Keratinocyte (primary cell): ENCODE results near the gene KCNF1. TPM values are rescaled to one million over a fixed set of nuclear protein-coding genes. Genes with fewer than 3 reads are reported as not detected.
A peak's percentile ranks its signal among the peaks of the same experiment; 100 is the strongest.

Experiments
- DNase-seq: peaks from one replicate; pipeline ENCODE4 v3.0.0-alpha.2; 2011; ENCODE audit warnings: low read depth, missing footprints, low spot score
- FAIRE-seq: peaks from 2 replicates; lab custom pipeline; 2011; peaks lifted over from hg19 to GRCh38; lab: Jason Lieb, UNC
- H2AFZ ChIP-seq: 2 replicates; pipeline ENCODE4 v1.6.0; 2012; ENCODE audit warnings: low read length, control low read depth, inconsistent platforms; ENCODE audit not compliant: control insufficient read depth
- H3K27ac ChIP-seq: 2 replicates; pipeline ENCODE4 v1.5.1; 2011; ENCODE audit warnings: low read length; ENCODE audit not compliant: control insufficient read depth, insufficient read depth
- H3K27me3 ChIP-seq: 3 replicates; pipeline ENCODE4 v1.6.0; 2011; ENCODE audit warnings: low read length; ENCODE audit not compliant: control insufficient read depth, insufficient read depth; ENCODE audit errors: extremely low read depth
- H3K36me3 ChIP-seq, 2 experiments: 2 replicates in 1 of 2; 3 replicates in 1 of 2; pipeline ENCODE4 v1.5.1; 2011; ENCODE audit warnings: low read length in 2 of 2, mild to moderate bottlenecking in 1 of 2; ENCODE audit not compliant: control insufficient read depth in 2 of 2, insufficient read depth in 2 of 2; ENCODE audit errors: extremely low read depth in 1 of 2
- H3K4me1 ChIP-seq: 3 replicates; pipeline ENCODE4 v1.5.1; 2011; ENCODE audit warnings: low read length; ENCODE audit not compliant: control insufficient read depth, insufficient read depth; ENCODE audit errors: extremely low read depth
- H3K4me2 ChIP-seq: 3 replicates; pipeline ENCODE4 v1.6.0; 2011; ENCODE audit warnings: low read depth, low read length; ENCODE audit not compliant: control insufficient read depth, insufficient read depth; ENCODE audit errors: extremely low read depth
- H3K4me3 ChIP-seq, 3 experiments: fragments of 200-600 bp in 1 of 3; sonication (generic) in 1 of 3; 2 replicates in 2 of 3; 3 replicates in 1 of 3; pipeline ENCODE4 v1.5.1; 2011 to 2016; ENCODE audit warnings: low read length in 3 of 3, mild to moderate bottlenecking in 3 of 3, control low read depth in 2 of 3, inconsistent platforms in 1 of 3, low read depth in 1 of 3, mixed read lengths in 1 of 3, mixed run types in 1 of 3, moderate library complexity in 1 of 3; ENCODE audit not compliant: control insufficient read depth in 2 of 3, insufficient read depth in 2 of 3; ENCODE audit errors: extremely low read depth in 1 of 3
- H3K79me2 ChIP-seq: 2 replicates; pipeline ENCODE4 v1.6.0; 2012; ENCODE audit warnings: low read length; ENCODE audit not compliant: control insufficient read depth, insufficient read depth
- H3K9ac ChIP-seq: 3 replicates; pipeline ENCODE4 v1.6.0; 2011; ENCODE audit warnings: low read length; ENCODE audit not compliant: control insufficient read depth, insufficient read depth; ENCODE audit errors: extremely low read depth
- H3K9me1 ChIP-seq: 3 replicates; pipeline ENCODE4 v1.6.0; 2011; ENCODE audit warnings: low read length; ENCODE audit not compliant: control insufficient read depth, insufficient read depth; ENCODE audit errors: extremely low read depth
- H3K9me3 ChIP-seq: 2 replicates; pipeline ENCODE4 v1.5.1; 2012; ENCODE audit warnings: low read depth, low read length; ENCODE audit not compliant: control insufficient read depth
- H4K20me1 ChIP-seq: 3 replicates; pipeline ENCODE4 v1.6.0; 2011; ENCODE audit warnings: low read length; ENCODE audit not compliant: control insufficient read depth, insufficient read depth; ENCODE audit errors: extremely low read depth
- EZH2 ChIP-seq: IDR thresholded peaks from one replicate; pipeline ENCODE4 v1.6.1; 2012; ENCODE audit warnings: inconsistent platforms, mild to moderate bottlenecking, low read length, moderate library complexity
- dilution Hi-C: fragments of 300-500 bp; cut with MboI; formaldehyde crosslinking; loops from one replicate; pipeline ENCODE4 v1.7.0; 2020; ENCODE audit warnings: low sequenced_read_pairs; ENCODE audit not compliant: extremely low pct_ligation_motif_present
- polyA plus RNA-seq, 5 experiments: library from polyadenylated mRNA; depleted of rRNA in 3 of 5; stranded (reverse) in 3 of 5; stranded (forward) in 1 of 5; unstranded in 1 of 5; fragments of >200 nt; gene quantifications; 1 replicate in 1 of 5; 2 replicates in 3 of 5; 3 replicates in 1 of 5; pipeline versions ENCODE4 v1.2.1 to v1.2.3, GENCODE V29; 2011 to 2012; ENCODE audit warnings: missing spikeins in 2 of 5, low read depth in 1 of 5, low replicate concordance in 1 of 5
- TF ChIP-seq, protein P1 (sequence below), 3 experiments: IDR thresholded peaks in 1 of 3; conservative IDR thresholded peaks in 1 of 3; optimal IDR thresholded peaks in 1 of 3; 2 replicates in 2 of 3; 3 replicates in 1 of 3; pipeline versions ENCODE3 to v1.5.1; 2011; ENCODE audit warnings: low read length in 3 of 3, mild to moderate bottlenecking in 3 of 3, moderate library complexity in 2 of 3, control low read depth in 1 of 3, inconsistent platforms in 1 of 3; ENCODE audit not compliant: insufficient read depth in 2 of 3; ENCODE audit errors: extremely low read depth in 1 of 3

Gene KCNF1
- polyA plus RNA-seq, 1 donor (not counting 4 experiments of a cell fraction or from before 2014, with no cell fraction given): 0.05 TPM

DNA sequence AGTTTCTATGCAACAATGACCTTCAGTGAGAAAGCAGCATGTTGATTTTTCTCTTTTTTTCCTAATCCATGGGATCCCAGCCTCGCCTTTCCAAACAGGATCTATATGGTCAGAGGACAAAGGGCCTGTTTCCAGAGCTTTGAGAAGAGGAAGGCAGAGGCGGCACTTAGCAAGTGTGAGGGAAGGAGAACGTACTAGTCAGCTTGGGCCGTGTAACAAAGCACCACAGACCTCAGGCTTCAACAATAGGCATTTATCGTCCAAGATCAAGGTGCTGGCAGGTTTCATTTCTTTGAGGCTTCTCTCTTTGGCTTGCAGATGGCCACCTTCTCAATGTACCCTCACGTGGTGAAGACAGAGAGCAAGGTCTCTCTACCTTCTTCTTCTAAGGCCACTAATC, 7.3 kb upstream of the KCNF1 start:
- H4K20me1 ChIP-seq: no peaks in the 10 kb centered on the region
- H3K9me1 ChIP-seq: no peaks in the 10 kb centered on the region
- no peak overlapping the region for H2AFZ ChIP-seq
- H3K36me3 ChIP-seq: no peaks in the 10 kb centered on the region
- no peak overlapping the region for H3K4me3 ChIP-seq
- H3K79me2 ChIP-seq: no peaks in the 10 kb centered on the region
- H3K27ac ChIP-seq: no peak overlapping the region
- no peak overlapping the region for H3K4me2 ChIP-seq
- no peak overlapping the region for H3K9ac ChIP-seq
- TF ChIP-seq, protein P1, sequence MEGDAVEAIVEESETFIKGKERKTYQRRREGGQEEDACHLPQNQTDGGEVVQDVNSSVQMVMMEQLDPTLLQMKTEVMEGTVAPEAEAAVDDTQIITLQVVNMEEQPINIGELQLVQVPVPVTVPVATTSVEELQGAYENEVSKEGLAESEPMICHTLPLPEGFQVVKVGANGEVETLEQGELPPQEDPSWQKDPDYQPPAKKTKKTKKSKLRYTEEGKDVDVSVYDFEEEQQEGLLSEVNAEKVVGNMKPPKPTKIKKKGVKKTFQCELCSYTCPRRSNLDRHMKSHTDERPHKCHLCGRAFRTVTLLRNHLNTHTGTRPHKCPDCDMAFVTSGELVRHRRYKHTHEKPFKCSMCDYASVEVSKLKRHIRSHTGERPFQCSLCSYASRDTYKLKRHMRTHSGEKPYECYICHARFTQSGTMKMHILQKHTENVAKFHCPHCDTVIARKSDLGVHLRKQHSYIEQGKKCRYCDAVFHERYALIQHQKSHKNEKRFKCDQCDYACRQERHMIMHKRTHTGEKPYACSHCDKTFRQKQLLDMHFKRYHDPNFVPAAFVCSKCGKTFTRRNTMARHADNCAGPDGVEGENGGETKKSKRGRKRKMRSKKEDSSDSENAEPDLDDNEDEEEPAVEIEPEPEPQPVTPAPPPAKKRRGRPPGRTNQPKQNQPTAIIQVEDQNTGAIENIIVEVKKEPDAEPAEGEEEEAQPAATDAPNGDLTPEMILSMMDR (optimal IDR thresholded peaks at IDR 0.05 in 1 of 3, IDR thresholded peaks at IDR 0.05 in 1 of 3, conservative IDR thresholded peaks at IDR 0.05 in 1 of 3; ENCODE audit: extremely low read depth in 1 of 3, insufficient read depth in 2 of 3, low read length in 3 of 3): no peak
- TF ChIP-seq EZH2: no peak
- DNase-seq (no peak), FAIRE-seq (peak; percentile 17)
- dilution Hi-C loops: no loop called here
- H3K27me3 ChIP-seq: no peaks in the 10 kb centered on the region
- H3K9me3 ChIP-seq: no peaks in the 10 kb centered on the region
- H3K4me1 ChIP-seq: peaks cover 18% of the 10 kb centered on the region

DNA sequence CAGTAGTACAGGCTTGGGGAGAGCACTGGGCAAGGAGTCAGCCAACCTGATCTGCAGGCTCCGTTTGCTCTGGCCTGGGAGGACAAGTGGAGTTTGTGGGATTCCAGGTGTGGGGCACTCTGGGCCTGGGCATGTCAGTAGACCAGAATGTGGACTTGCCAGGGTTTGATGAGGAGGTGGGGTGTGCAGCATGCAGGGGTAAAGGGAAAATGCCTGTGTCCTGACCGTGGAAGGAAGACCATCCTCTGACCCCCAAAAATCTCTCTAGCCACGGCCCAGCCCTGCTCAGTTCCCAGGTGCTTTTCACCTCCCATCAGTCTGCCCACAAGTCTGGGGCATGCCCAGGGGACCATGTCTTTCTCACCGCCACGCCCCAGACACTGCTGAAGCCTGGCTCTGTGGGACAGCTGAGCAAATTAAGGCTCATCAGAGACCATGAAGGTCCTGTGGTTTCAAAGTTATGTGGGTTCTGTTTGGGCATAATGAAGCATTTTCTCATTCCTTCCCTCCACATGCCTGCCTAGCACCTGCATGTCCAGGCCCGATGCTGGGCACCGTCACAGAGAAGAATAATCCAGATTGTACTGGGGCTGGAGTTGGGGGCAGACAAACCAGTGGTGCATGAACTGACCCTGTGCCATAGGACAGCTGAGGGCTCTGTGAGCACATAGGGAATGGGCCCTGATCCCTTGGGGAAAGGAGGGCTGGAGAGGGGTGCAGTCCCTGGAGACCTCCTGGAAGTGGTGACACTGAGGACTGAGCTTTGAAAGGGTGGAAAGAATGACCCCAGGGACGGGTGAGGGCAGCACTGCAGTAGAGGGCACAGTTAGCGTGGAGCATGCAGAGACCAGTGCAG, 6.5 kb upstream of the KCNF1 start:
- Histone ChIP-seq H3K9ac (no peak overlapping the region), H3K79me2 (no peaks in the 10 kb centered on the region), H3K4me2 (peak overlapping the region; percentile 12), H3K4me1 (peaks cover 18% of the 10 kb centered on the region), H3K9me3 (no peaks in the 10 kb centered on the region), H3K27ac (no peak overlapping the region), H3K9me1 (no peaks in the 10 kb centered on the region), H3K27me3 (no peaks in the 10 kb centered on the region), H3K36me3 (no peaks in the 10 kb centered on the region), H2AFZ (peak overlapping the region; percentile 54), H4K20me1 (no peaks in the 10 kb centered on the region), H3K4me3 (no peak overlapping the region)
- dilution Hi-C loops: no loop called here
- TF ChIP-seq EZH2: no peak
- TF ChIP-seq, protein P1 (optimal IDR thresholded peaks at IDR 0.05 in 1 of 3, IDR thresholded peaks at IDR 0.05 in 1 of 3, conservative IDR thresholded peaks at IDR 0.05 in 1 of 3; ENCODE audit: extremely low read depth in 1 of 3, insufficient read depth in 2 of 3, low read length in 3 of 3): no peak
- DNase-seq (peak; percentile 26), FAIRE-seq (peak; percentile 26)
